BE2C (cell line): ENCODE measurements around the gene XPC.
A peak's percentile ranks its signal among the peaks of the same experiment; 100 is the strongest.

Experiments used
- DNase-seq: peaks from one replicate; pipeline ENCODE4 v3.0.0-alpha.2; 2020
- H3K27me3 ChIP-seq: fragments of 250-450 bp; sonication (Bioruptor Pico); 2 replicates; pipeline ENCODE4 v1.5.1; 2020; ENCODE audit warnings: mild to moderate bottlenecking
- H3K36me3 ChIP-seq: fragments of 250-450 bp; sonication (Bioruptor Pico); 2 replicates; pipeline ENCODE4 v1.5.1; 2020; ENCODE audit warnings: mild to moderate bottlenecking
- H3K4me1 ChIP-seq: fragments of 250-450 bp; sonication (Bioruptor Pico); 2 replicates; pipeline ENCODE4 v1.5.1; 2020
- H3K4me3 ChIP-seq: 2 replicates; pipeline ENCODE4 v1.5.1; 2011; ENCODE audit warnings: low read depth, low read length
- H3K9me3 ChIP-seq: fragments of 250-450 bp; sonication (Bioruptor Pico); 2 replicates; pipeline ENCODE4 v1.5.1; 2020
- TF ChIP-seq, protein P1 (sequence below): IDR thresholded peaks from 2 replicates; pipeline ENCODE4 v1.5.1; 2012; ENCODE audit warnings: mild to moderate bottlenecking, low read depth, low read length

XPC gene

GRCh38 chr3:14222900-14223594, 44.6 kb upstream of the XPC start:
- no peak for DNase-seq
- Histone ChIP-seq H3K9me3 (no peaks in the 10 kb centered on the region), H3K27me3 (no peaks in the 10 kb centered on the region), H3K4me1 (no peaks in the 10 kb centered on the region), H3K36me3 (no peaks in the 10 kb centered on the region), H3K4me3 (no peak overlapping the region)
- TF ChIP-seq, protein P1, sequence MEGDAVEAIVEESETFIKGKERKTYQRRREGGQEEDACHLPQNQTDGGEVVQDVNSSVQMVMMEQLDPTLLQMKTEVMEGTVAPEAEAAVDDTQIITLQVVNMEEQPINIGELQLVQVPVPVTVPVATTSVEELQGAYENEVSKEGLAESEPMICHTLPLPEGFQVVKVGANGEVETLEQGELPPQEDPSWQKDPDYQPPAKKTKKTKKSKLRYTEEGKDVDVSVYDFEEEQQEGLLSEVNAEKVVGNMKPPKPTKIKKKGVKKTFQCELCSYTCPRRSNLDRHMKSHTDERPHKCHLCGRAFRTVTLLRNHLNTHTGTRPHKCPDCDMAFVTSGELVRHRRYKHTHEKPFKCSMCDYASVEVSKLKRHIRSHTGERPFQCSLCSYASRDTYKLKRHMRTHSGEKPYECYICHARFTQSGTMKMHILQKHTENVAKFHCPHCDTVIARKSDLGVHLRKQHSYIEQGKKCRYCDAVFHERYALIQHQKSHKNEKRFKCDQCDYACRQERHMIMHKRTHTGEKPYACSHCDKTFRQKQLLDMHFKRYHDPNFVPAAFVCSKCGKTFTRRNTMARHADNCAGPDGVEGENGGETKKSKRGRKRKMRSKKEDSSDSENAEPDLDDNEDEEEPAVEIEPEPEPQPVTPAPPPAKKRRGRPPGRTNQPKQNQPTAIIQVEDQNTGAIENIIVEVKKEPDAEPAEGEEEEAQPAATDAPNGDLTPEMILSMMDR: no peak

DNA sequence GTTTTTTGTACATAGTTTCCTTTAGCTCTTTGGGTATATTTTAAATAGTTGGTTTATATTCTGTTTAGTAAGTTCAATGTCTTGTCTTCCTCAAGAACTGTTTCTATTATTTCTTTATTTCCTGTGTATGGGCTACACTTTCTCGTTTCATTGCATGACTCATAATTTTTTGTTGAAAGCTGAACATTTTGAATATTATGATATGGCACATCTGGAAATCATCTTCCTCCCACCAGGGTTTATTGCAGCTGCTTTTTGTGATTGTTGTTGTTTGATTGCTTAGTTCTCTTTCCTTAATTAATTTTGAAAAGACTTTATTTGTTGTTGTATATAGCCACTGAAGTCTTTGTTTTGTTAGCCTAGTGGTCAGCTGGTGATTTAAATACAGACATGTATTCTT, 44.1 kb upstream of the XPC start:
- Histone ChIP-seq H3K4me1 (no peaks in the 10 kb centered on the region), H3K9me3 (no peaks in the 10 kb centered on the region), H3K4me3 (no peak overlapping the region), H3K27me3 (no peaks in the 10 kb centered on the region), H3K36me3 (no peaks in the 10 kb centered on the region)
- TF ChIP-seq, protein P1: no peak
- no peak for DNase-seq

DNA sequence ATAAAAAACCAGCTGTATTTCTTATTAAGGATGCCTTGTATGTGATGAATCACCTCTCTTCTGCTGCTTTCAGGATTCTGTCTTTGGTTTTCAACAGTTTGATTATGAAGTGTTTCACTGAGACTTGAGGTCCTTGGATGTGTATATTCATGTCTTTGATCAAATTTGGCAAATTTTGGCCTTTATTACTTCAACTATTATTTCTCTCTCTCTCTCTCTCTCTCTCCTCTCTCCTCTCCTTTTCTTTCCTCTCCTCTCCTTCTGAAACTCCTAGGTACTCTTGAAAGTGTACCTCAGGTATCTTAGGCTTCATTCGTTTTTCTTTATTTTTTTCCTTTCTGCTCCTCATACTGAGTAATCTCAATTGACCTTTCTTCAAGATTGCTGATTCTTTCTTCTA, 43.5 kb upstream of the XPC start:
- Histone ChIP-seq H3K4me3 (no peak overlapping the region), H3K36me3 (no peaks in the 10 kb centered on the region), H3K27me3 (no peaks in the 10 kb centered on the region), H3K9me3 (no peaks in the 10 kb centered on the region), H3K4me1 (no peaks in the 10 kb centered on the region)
- TF ChIP-seq, protein P1: no peak
- no peak for DNase-seq

GRCh38 chr3:14220933-14221332, 42.5 kb upstream of the XPC start:
- no peak overlapping the region for H3K4me3 ChIP-seq
- H3K27me3 ChIP-seq: no peaks in the 10 kb centered on the region
- no peaks in the 10 kb centered on the region for H3K4me1 ChIP-seq
- no peaks in the 10 kb centered on the region for H3K36me3 ChIP-seq
- DNase-seq: no peak
- TF ChIP-seq, protein P1: no peak
- no peaks in the 10 kb centered on the region for H3K9me3 ChIP-seq

GRCh38 chr3:14218355-14218754, 40.0 kb upstream of the XPC start:
- DNase-seq: no peak
- no peaks in the 10 kb centered on the region for H3K9me3 ChIP-seq
- no peaks in the 10 kb centered on the region for H3K27me3 ChIP-seq
- TF ChIP-seq, protein P1: no peak
- no peaks in the 10 kb centered on the region for H3K36me3 ChIP-seq
- H3K4me1 ChIP-seq: no peaks in the 10 kb centered on the region
- no peak overlapping the region for H3K4me3 ChIP-seq

DNA sequence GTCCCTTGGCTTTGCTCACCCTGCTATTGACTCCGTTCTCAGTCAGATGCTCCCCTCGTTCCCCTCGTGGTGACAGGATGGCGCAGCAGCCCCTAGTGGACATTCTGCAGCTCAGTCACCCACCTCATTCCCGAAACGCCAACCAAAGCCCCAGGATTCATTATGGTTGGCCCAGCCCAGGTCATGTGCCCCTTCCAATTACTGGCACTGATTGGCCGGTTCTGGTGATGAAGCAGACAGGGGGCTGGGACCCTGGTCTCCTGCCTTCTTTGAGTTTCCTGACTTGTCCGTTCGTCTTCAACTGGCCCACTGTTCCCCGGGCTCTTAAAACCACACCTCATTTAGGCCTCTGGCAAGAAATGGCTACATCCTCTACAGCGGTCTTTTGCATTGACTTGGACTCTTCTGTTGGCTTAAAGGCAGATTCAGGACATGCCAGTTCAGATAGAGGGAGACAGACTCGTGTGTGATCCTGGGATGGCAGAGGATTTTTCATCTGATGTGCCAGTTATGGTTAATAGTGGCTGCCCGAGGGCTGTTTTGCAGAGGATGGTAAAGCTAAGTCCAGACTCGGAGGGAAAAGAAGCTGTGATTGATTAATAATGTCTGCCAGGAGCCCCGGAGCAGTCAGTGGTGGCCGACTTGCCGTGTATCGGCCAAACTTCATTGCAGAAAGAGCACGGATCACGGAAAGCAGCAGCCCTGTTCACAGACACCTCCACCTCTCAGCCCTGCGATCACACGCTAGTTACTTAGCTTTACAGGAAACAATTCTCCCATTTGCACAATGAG, 38.1 kb upstream of the XPC start:
- Histone ChIP-seq H3K36me3 (no peaks in the 10 kb centered on the region), H3K9me3 (no peaks in the 10 kb centered on the region), H3K4me1 (no peaks in the 10 kb centered on the region), H3K4me3 (peak overlapping the region; percentile 58), H3K27me3 (no peaks in the 10 kb centered on the region)
- peak; percentile 88 for DNase-seq
- TF ChIP-seq, protein P1: peak; percentile 80
